HL-60 (cell line): Measurements from ENCODE around the gene UNC13B.

Source experiments
- DNase-seq, 2 experiments: peaks; one replicate each; pipeline ENCODE4 v3.0.0-alpha.2; 2010 to 2020; ENCODE audit warnings: low read depth in 1 of 2, low spot score in 1 of 2
- H3K27ac ChIP-seq: fragments of 250-450 bp; sonication (Bioruptor Pico); replicated peaks from 2 replicates; pipeline ENCODE4 v1.5.1; 2020; ENCODE audit warnings: mild to moderate bottlenecking, moderate library complexity
- H3K27me3 ChIP-seq: fragments of 250-450 bp; sonication (Bioruptor Pico); 2 replicates; pipeline ENCODE4 v1.5.1; 2021; ENCODE audit warnings: mild to moderate bottlenecking, moderate library complexity; ENCODE audit not compliant: insufficient read depth, poor library complexity, severe bottlenecking
- H3K4me3 ChIP-seq: replicated peaks from 2 replicates; pipeline ENCODE4 v1.5.1; 2011; ENCODE audit warnings: mild to moderate bottlenecking, control low read depth, low read length; ENCODE audit not compliant: insufficient read depth
- GABPA ChIP-seq: IDR thresholded peaks from 2 replicates; pipeline ENCODE4 v1.6.1; 2012; ENCODE audit warnings: low read depth
- POLR2AphosphoS5 ChIP-seq: IDR thresholded peaks from 2 replicates; pipeline ENCODE4 v1.6.1; 2012; ENCODE audit warnings: low read depth
- REST ChIP-seq: IDR thresholded peaks from 2 replicates; pipeline ENCODE4 v1.6.1; 2012; ENCODE audit warnings: low read depth; ENCODE audit not compliant: insufficient replicate concordance
- SPI1 ChIP-seq: IDR thresholded peaks from 2 replicates; pipeline ENCODE4 v1.6.1; 2012; ENCODE audit warnings: low read depth, mild to moderate bottlenecking, borderline replicate concordance
- TF ChIP-seq, protein P1 (sequence below): IDR thresholded peaks from one replicate; pipeline ENCODE4 v1.5.1; 2011; ENCODE audit warnings: low read length, control low read depth, inconsistent platforms; ENCODE audit not compliant: insufficient read depth

UNC13B gene

GRCh38 chr9:35267710-35268109, 105.9 kb downstream of the UNC13B start:
- no peaks in the 10 kb centered on the region for H3K27me3 ChIP-seq
- TF ChIP-seq GABPA, result no peak
- H3K4me3 ChIP-seq, result no peak overlapping the region
- no peak for DNase-seq
- no peak overlapping the region for H3K27ac ChIP-seq

GRCh38 chr9:35269919-35270318, 108.1 kb downstream of the UNC13B start:
- Histone ChIP-seq H3K27me3 (no peaks in the 10 kb centered on the region), H3K4me3 (no peak overlapping the region), H3K27ac (no peak overlapping the region)
- TF ChIP-seq SPI1 (no peak), GABPA (no peak), POLR2AphosphoS5 (no peak)
- TF ChIP-seq, protein P1, sequence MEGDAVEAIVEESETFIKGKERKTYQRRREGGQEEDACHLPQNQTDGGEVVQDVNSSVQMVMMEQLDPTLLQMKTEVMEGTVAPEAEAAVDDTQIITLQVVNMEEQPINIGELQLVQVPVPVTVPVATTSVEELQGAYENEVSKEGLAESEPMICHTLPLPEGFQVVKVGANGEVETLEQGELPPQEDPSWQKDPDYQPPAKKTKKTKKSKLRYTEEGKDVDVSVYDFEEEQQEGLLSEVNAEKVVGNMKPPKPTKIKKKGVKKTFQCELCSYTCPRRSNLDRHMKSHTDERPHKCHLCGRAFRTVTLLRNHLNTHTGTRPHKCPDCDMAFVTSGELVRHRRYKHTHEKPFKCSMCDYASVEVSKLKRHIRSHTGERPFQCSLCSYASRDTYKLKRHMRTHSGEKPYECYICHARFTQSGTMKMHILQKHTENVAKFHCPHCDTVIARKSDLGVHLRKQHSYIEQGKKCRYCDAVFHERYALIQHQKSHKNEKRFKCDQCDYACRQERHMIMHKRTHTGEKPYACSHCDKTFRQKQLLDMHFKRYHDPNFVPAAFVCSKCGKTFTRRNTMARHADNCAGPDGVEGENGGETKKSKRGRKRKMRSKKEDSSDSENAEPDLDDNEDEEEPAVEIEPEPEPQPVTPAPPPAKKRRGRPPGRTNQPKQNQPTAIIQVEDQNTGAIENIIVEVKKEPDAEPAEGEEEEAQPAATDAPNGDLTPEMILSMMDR, result no peak
- no peak for DNase-seq

DNA sequence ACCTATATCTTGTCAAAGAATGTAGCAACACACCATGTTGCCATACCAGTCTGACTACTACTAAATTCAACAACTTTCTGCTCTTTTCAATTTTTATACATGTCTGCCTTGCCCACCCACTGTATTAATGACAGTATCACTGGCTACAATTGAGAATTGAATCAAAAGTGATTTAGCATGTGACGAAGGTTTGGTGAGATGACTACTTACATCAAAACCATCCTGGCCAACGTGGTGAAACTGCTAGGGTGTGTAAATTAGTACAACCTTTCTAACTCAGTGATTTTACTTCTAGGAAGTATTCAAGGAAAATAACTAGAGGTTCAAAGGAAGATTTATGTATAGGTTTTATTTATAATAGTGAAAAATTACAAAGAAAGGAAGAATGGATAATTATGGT, 109.8 kb downstream of the UNC13B start:
- no peak for TF ChIP-seq POLR2AphosphoS5
- no peak for DNase-seq
- H3K4me3 ChIP-seq, result no peak overlapping the region
- no peak overlapping the region for H3K27ac ChIP-seq
- H3K27me3 ChIP-seq, result no peaks in the 10 kb centered on the region

DNA sequence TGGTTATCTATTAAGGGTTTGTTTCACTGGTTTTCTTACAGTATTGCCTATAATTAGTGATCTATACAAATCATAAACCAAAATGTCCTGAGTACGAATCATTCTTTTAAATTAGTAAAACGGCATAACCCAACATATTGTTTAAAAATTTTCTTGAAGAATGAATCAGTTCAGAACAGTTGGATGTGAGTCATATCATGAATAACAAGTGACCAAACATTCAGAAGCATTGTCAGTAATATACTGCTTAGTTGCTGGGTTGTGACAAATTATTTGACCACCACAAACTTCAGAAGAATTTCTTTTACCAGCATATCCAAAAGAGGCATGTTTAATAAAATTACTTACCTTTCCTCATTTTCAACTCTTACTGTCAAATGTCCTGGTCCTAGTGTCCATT, 111.2 kb downstream of the UNC13B start:
- TF ChIP-seq REST, result no peak
- TF ChIP-seq SPI1, result no peak
- TF ChIP-seq, protein P1, result no peak
- TF ChIP-seq POLR2AphosphoS5, result no peak
- no peak for TF ChIP-seq GABPA
- Histone ChIP-seq H3K27me3 (no peaks in the 10 kb centered on the region), H3K27ac (no peak overlapping the region), H3K4me3 (no peak overlapping the region)
- no peak for DNase-seq

GRCh38 chr9:35273591-35273990, 111.8 kb downstream of the UNC13B start:
- no peak for TF ChIP-seq POLR2AphosphoS5
- TF ChIP-seq, protein P1, result no peak
- no peak for TF ChIP-seq SPI1
- TF ChIP-seq REST, result no peak
- no peak for TF ChIP-seq GABPA
- Histone ChIP-seq H3K4me3 (no peak overlapping the region), H3K27ac (no peak overlapping the region), H3K27me3 (no peaks in the 10 kb centered on the region)
- no peak for DNase-seq
